ENCODE measurements around the gene EVX2. TPM values are rescaled to one million over a fixed set of nuclear protein-coding genes. Genes with fewer than 3 reads are reported as not detected.

The EVX2 gene
- total RNA-seq, 1 experiment from 2014 or later, result not detected

DNA sequence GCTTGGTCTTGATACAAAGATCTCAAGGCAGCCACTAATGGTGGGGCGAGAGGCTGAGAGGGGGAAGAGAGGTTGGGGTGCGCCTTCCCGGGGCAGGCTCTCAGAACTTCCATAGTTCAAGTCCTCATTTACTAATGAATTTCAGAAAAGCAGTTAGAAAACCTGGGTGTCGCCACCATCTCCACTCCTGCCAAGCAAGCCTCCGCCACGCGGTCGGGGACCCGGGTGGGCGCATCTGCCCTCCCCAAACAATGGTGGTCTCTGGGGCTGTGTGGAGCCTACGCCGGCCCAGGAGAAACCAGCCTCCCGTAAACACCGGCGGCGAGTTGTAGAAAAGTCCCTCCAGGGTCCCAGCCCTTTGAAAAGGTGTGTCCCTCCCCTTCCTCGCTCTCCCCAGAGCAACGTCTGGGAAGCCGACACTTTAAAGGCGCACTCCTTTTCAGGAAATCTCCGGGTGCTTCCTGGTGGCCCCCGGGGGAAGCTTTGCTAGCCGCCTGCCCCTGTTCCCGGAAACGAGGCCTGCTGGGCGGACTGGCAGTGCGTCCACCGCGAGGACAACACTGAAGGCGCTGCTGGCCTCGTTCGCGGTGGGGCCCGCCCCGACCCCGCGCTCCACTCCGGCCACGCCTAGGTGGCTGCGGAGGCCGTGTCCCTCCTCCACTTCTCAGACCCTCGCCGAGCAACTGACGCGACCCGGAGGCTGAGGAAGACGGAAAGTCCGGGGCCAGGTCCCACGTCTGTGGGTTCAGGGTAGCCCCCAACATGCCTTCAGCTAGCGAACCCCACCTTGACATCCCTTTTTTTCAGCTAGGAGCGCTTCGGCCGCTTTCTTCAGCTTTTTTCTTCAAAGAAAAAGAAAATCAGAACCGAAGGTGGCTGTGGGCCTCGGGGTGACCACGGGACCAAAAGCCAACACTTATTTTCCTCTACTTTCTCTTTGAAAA is 16.8 kb downstream of the EVX2 start:
- Histone ChIP-seq H4K20me1 (ENCODE audit: insufficient read depth) (no peaks in the 10 kb centered on the region), H3K36me3 (ENCODE audit: low read depth) (no peaks in the 10 kb centered on the region), H3K9me2 (ENCODE audit: insufficient read depth) (no peaks in the 10 kb centered on the region), H3K27me3 (ENCODE audit: insufficient read depth, low read depth) (peaks cover 17% of the 10 kb centered on the region; the same call in 1 of the 2 replicates), H3K9me3 (ENCODE audit: insufficient read depth, low read depth) (no peaks in the 10 kb centered on the region), H3K4me3 (no peak overlapping the region), H2AFZ (no peak overlapping the region), H3K4me1 (replicated peaks; ENCODE audit: insufficient read depth) (no peaks in the 10 kb centered on the region), H3K79me2 (ENCODE audit: low read depth) (no peaks in the 10 kb centered on the region), H3K27ac (no peak overlapping the region), H3F3A (ENCODE audit: insufficient read depth, low read depth) (no peaks in the 10 kb centered on the region), H3K4me2 (no peak overlapping the region)
- ChIA-PET CTCF (no interaction called here), POLR2A (ENCODE audit: unreplicated experiment) (no interaction called here)
- no peak for TF ChIP-seq EZH2 (IDR thresholded peaks at IDR 0.05; ENCODE audit: low read depth)
- TF ChIP-seq, protein P1, sequence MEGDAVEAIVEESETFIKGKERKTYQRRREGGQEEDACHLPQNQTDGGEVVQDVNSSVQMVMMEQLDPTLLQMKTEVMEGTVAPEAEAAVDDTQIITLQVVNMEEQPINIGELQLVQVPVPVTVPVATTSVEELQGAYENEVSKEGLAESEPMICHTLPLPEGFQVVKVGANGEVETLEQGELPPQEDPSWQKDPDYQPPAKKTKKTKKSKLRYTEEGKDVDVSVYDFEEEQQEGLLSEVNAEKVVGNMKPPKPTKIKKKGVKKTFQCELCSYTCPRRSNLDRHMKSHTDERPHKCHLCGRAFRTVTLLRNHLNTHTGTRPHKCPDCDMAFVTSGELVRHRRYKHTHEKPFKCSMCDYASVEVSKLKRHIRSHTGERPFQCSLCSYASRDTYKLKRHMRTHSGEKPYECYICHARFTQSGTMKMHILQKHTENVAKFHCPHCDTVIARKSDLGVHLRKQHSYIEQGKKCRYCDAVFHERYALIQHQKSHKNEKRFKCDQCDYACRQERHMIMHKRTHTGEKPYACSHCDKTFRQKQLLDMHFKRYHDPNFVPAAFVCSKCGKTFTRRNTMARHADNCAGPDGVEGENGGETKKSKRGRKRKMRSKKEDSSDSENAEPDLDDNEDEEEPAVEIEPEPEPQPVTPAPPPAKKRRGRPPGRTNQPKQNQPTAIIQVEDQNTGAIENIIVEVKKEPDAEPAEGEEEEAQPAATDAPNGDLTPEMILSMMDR (conservative IDR thresholded peaks at IDR 0.05), result no peak
- intact Hi-C loops (cut with micrococcal nuclease; ENCODE audit: unreplicated experiment), result no loop called here
- no TSS peak for BruUV-seq (replicated peaks)
- no peak for DNase-seq

DNA sequence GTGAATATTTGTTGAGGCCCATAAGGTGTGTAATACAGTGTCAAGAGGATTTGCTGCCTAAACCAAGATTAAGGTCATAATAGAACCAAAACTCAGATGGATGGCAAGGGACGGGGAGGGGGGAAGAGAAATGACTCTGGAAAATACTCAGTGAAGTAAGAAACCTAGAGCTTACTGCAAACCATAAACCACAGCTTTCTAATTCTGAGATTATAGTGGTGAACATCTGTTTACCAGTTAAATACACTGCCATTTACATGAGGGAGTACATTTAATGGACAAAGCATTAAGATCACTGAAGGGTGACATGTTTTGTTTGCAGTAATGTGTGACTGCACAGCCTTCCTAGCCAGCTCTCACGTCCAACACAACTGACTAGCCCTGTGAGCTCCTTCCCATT is 19.8 kb downstream of the EVX2 start:
- H3K9me3 ChIP-seq (ENCODE audit: insufficient read depth, low read depth), result no peaks in the 10 kb centered on the region
- POLR2A ChIA-PET (ENCODE audit: unreplicated experiment), result no interaction called here
- BruUV-seq (replicated peaks), result no TSS peak
- no peaks in the 10 kb centered on the region for H3K9me2 ChIP-seq (ENCODE audit: insufficient read depth)
- H3K27ac ChIP-seq, result no peak overlapping the region
- H3K27me3 ChIP-seq (ENCODE audit: insufficient read depth, low read depth), result 0 out of 2 replicates have a peak, but pooled peaks cover 13% of the 10 kb centered on the region
- no peak overlapping the region for H2AFZ ChIP-seq
- DNase-seq, result no peak
- intact Hi-C loops (cut with micrococcal nuclease; ENCODE audit: unreplicated experiment), result no loop called here
- H3K4me2 ChIP-seq, result no peak overlapping the region
- H3F3A ChIP-seq (ENCODE audit: insufficient read depth, low read depth), result no peaks in the 10 kb centered on the region
- no peaks in the 10 kb centered on the region for H3K4me1 ChIP-seq (replicated peaks; ENCODE audit: insufficient read depth)
- TF ChIP-seq, protein P1 (conservative IDR thresholded peaks at IDR 0.05), result no peak
- TF ChIP-seq EZH2 (IDR thresholded peaks at IDR 0.05; ENCODE audit: low read depth), result no peak
- CTCF ChIA-PET, result no interaction called here
- H3K79me2 ChIP-seq (ENCODE audit: low read depth), result no peaks in the 10 kb centered on the region
- no peaks in the 10 kb centered on the region for H4K20me1 ChIP-seq (ENCODE audit: insufficient read depth)
- no peak overlapping the region for H3K4me3 ChIP-seq
- H3K36me3 ChIP-seq (ENCODE audit: low read depth), result no peaks in the 10 kb centered on the region

DNA sequence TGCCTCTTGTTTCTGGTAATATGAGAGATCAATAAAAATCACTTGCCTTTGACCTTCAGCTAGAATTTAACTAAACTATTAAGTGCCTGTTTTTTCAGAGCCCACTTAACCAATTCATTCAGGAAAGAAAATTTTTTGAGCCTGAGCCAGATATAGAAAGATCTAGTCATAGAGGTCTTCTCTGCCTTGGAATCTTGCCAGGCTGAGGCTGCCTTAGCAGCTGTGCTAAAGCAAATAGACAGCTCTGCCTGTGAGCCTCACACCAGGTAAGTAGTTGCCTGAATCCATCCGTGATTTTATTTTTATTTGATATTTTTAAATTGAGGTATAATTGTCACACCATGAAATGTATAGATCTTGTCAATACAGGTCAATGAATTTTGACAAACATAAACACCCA is 27.4 kb downstream of the EVX2 start:
- Histone ChIP-seq H3K9me2 (ENCODE audit: insufficient read depth) (no peaks in the 10 kb centered on the region), H3K4me2 (no peak overlapping the region), H3K4me1 (replicated peaks; ENCODE audit: insufficient read depth) (no peaks in the 10 kb centered on the region), H2AFZ (no peak overlapping the region; the same call in 1 of the 2 replicates), H3K9me3 (ENCODE audit: insufficient read depth, low read depth) (peaks cover 3% of the 10 kb centered on the region; the same call in 1 of the 2 replicates), H4K20me1 (ENCODE audit: insufficient read depth) (no peaks in the 10 kb centered on the region), H3F3A (ENCODE audit: insufficient read depth, low read depth) (no peaks in the 10 kb centered on the region), H3K4me3 (no peak overlapping the region), H3K27me3 (ENCODE audit: insufficient read depth, low read depth) (peaks cover 20% of the 10 kb centered on the region), H3K36me3 (ENCODE audit: low read depth) (no peaks in the 10 kb centered on the region), H3K27ac (no peak overlapping the region), H3K79me2 (ENCODE audit: low read depth) (no peaks in the 10 kb centered on the region)
- ChIA-PET POLR2A (ENCODE audit: unreplicated experiment) (no interaction called here), CTCF (no interaction called here)
- BruUV-seq (replicated peaks), result no TSS peak
- TF ChIP-seq EZH2 (IDR thresholded peaks at IDR 0.05; ENCODE audit: low read depth), result no peak
- intact Hi-C loops (cut with micrococcal nuclease; ENCODE audit: unreplicated experiment), result no loop called here
- no peak for DNase-seq
